SIG-M5 treated with dmso at 0.1 percent for 504 hours (cell line): ENCODE data around the gene ATP6V0A1.
"Not testable (repeated sequence)": the region's sequence is repeated elsewhere in the genome, so short reads cannot be mapped to it uniquely, and the experiment has no call there.

ENCODE experiments used
- DNase-seq: peaks from one replicate; lab custom pipeline; 2025; ENCODE audit not compliant: unreplicated experiment; lab: John Stamatoyannopoulos, UW

ATP6V0A1 gene

GRCh38 chr17:42475835-42476234 lies 17.2 kb downstream of the ATP6V0A1 start:
- DNase-seq = no peak

- DNase-seq = no peak
Measured at GRCh38 chr17:42476411-42476810, 17.7 kb downstream of the ATP6V0A1 start.

GRCh38 chr17:42477173-42477572 lies 18.5 kb downstream of the ATP6V0A1 start:
- DNase-seq = no peak

- DNase-seq = not testable (repeated sequence)
Measured at GRCh38 chr17:42477824-42478223, 19.1 kb downstream of the ATP6V0A1 start.

- DNase-seq = no peak
Measured at GRCh38 chr17:42484304-42484703, 25.6 kb downstream of the ATP6V0A1 start.

GRCh38 chr17:42485680-42486079 lies 27.0 kb downstream of the ATP6V0A1 start:
- DNase-seq = no peak

- DNase-seq = no peak
Measured at GRCh38 chr17:42488032-42488431, 29.4 kb downstream of the ATP6V0A1 start.

- DNase-seq = no peak
Measured at GRCh38 chr17:42493319-42493718, 34.6 kb downstream of the ATP6V0A1 start.

GRCh38 chr17:42494673-42495072 lies 36.0 kb downstream of the ATP6V0A1 start:
- DNase-seq = no peak

GRCh38 chr17:42498828-42499227 lies 40.1 kb downstream of the ATP6V0A1 start:
- DNase-seq = no peak

- DNase-seq = no peak
Measured at GRCh38 chr17:42502091-42502490, 43.4 kb downstream of the ATP6V0A1 start.

- no peak for DNase-seq
Measured at GRCh38 chr17:42502926-42503325, 44.2 kb downstream of the ATP6V0A1 start.

GRCh38 chr17:42507671-42508070 lies 49.0 kb downstream of the ATP6V0A1 start:
- DNase-seq = no peak

GRCh38 chr17:42508426-42509165 lies 49.9 kb downstream of the ATP6V0A1 start:
- no peak for DNase-seq

- DNase-seq = no peak
Measured at GRCh38 chr17:42509409-42509808, 50.7 kb downstream of the ATP6V0A1 start.

GRCh38 chr17:42509841-42510240 lies 51.2 kb downstream of the ATP6V0A1 start:
- no peak for DNase-seq

GRCh38 chr17:42512246-42512645 lies 53.6 kb downstream of the ATP6V0A1 start:
- DNase-seq = no peak

GRCh38 chr17:42512733-42513251 lies 54.1 kb downstream of the ATP6V0A1 start:
- no peak for DNase-seq

GRCh38 chr17:42513686-42514085 lies 55.0 kb downstream of the ATP6V0A1 start:
- DNase-seq = no peak

GRCh38 chr17:42514279-42514678 lies 55.6 kb downstream of the ATP6V0A1 start:
- DNase-seq = no peak

- no peak for DNase-seq
Measured at GRCh38 chr17:42514867-42515266, 56.2 kb downstream of the ATP6V0A1 start.

GRCh38 chr17:42517516-42517915 lies 58.8 kb downstream of the ATP6V0A1 start:
- peak; percentile 67 for DNase-seq
